ENCODE data around the gene CDH18.

CDH18 gene

DNA sequence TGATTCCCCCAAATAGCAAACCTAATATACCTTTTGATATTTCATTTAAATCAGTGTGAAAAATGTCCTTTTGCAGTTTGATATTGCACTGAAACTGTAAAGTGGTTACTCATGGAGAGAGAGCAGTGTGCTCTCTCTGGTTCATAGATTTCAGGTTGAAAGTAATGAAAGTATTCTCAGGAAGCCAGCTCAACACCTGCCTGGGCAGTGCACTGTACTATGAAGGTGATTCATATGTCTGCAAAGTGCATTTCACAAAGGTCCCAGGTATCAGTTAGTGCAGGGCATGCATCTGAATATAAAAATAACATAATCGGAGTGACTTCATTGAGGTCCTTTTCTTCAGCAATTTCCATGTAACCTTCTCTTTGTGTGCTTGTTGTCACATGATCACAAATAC is 274.3 kb downstream of the CDH18 start:
- no peak for DNase-seq

DNA sequence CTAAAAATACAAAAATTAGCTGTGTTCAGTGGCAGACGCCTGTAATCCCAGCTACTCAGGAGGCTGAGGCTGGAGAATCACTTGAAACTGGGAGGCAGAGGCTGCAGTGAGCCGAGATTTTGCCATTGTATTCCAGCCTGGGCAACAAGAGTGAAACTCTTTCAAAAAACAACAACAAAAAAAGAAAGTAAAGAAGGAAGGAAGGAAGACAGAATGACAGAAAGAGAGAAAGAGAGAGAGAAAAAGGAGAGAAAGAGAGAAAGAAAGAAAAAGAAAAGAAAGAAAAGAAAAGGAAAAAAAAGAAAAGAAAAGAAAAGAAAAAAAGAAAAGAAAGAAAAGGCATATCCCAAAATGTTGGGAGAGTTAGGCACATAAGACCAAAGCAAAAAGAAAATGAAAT is 278.6 kb downstream of the CDH18 start:
- DNase-seq: no peak

DNA sequence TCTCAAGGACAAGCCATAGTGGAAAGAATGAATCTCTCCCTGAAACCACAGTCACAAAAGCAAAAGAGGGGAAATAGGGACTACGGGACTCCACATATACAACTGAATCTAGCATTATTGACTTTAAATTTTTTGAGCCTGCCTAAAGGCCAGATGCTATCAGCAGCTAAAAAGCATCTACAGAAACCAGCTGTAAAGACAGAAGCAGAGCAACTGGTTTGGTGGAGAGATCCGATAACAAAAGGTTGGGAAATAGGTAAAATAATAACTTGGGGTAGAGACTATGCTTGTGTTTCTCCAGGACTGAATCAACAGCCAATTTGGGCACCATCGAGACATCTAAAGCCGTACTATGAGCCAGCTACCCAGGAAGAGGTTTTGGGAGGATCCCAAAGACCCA is 281.2 kb downstream of the CDH18 start:
- no peak for DNase-seq

DNA sequence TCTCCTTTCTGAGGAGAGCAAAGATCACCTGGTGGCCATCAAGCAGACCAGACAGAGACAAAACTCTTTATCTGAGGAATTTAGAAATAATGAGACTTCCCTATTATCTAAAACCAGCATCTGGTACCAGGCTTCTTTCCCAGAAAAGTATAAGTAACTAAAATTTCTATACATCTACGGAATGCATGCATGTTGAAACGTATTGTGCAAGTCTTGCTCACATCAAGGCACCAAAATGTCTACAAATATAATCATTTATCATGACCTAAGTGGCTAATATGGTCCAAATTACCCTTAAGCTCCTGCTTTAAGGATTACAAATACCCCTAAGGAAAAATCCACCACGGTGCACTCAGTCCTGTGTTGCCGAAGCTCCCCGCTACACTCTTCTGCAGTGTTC is 286.3 kb downstream of the CDH18 start:
- no peak for DNase-seq

DNA sequence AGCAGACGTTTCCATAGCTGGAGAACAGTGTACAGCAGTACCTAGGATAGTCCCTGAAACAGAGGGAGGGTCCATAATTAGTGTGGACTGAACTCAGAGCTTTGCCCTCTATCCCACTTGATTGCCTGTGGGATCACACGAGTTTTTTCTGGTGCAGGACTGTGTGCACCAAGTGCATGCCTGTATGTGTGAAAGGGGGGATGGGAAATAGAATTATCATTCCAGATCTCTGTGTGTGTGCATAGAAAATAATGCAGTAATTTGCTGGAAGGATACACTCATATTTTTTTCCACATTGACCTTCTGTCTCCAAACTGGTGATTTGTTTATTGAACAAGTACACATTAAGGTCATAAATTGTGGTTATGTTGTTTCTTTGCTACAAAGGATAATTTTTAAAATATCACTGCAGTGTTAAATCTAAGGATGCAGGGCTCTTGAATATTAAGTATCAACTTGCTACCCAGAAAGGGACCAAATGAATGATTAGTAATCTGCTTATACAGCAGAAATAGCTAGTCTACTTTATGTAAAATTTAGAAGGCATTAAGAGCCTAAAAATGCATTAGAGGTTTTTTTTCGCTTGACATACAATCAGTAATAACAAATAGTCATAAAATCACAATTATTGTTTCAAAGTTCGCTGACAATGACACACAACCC is 292.9 kb downstream of the CDH18 start:
- no peak for DNase-seq

DNA sequence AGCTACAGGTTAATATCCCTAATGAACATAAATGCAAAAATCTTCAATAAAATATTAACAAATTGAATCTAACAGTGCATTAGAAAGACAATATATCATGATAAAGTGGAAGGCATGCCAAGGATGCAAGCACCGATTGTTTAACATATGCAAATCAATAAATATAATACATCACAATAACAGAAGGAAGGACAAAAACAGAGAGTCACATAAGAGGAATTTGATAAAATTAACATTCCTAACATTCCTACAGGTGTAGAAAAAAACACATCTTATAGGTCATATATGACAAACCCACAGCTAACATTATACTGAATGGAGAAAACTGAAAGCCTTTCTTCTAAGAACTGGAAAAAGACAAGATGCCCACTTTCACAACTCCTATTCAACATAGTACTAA is 297.0 kb downstream of the CDH18 start:
- DNase-seq: no peak

DNA sequence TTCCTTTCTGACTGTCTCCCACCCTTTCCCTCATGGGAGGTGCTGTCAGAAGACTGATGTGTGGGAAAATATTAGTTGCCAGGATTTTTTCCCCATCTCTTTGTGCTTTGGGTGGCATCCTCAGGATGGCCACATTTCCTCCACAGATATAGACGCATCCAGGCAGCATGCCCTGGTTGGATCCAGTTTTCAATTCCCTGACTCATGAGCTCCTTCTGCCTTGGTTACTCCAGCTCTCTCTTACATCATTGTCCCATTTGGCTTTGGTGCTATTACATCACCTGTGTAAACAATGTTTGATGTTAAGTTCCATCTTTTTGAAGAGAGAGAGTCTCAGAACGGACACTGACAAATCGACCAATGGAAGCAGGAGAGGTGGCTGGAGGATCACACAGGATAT is 302.5 kb downstream of the CDH18 start:
- DNase-seq: no peak

DNA sequence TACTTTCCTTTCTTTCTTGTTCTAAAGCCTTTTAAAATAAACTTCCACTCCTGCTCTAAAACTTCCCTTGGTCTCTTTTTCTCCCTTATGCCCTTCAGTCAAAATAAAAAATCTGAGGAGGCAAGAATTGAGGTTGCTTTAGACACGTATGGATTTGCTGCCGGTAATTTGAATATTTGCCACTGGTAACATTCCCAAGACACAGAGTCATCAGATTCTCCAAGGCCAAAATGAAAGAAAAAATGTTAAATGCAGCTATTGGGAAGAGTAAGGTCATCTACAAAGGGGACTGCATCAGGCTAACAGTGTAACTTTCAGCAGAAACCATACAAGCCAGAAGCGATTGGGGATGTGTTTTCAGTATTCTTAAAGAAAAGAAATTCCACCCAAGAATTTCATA is 311.1 kb downstream of the CDH18 start:
- DNase-seq: no peak

DNA sequence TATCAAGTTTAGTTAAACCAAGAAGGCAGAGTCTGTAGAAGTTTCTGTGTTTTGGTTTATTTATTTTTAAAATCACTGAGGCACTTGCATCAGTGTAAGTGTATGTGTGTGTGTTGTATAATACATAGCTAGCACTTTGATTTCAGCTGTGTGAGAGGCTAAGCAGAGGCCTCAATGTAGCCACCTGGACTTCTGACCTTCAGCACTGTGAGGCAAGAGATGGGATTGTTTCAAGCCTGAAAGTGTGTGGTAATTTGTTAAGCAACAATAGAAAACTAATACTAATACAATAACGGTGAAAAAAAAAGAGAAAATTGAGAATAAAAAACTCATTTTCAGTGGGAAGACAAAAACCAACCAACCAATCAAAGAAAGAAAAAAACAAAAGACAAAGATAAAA is 327.3 kb downstream of the CDH18 start:
- DNase-seq: no peak

DNA sequence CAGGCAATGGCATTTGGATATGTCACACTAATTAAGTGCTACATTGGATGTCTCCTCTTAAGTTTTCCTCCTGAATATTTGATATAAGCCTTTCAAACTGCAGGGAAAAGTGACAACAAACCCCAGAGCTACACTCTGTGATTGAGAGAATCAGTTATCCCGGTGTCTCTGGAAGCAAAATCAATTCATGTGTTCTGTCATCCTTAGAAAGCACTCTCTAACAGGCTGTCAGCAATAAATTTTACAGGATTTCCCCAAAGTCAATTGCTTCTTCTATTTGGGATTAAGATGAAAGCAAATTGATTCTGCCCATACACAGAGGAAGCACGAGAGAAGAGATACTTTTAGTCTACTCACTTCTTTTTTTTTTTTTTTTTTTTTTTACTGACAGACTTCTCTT is 332.4 kb downstream of the CDH18 start:
- no peak for DNase-seq

DNA sequence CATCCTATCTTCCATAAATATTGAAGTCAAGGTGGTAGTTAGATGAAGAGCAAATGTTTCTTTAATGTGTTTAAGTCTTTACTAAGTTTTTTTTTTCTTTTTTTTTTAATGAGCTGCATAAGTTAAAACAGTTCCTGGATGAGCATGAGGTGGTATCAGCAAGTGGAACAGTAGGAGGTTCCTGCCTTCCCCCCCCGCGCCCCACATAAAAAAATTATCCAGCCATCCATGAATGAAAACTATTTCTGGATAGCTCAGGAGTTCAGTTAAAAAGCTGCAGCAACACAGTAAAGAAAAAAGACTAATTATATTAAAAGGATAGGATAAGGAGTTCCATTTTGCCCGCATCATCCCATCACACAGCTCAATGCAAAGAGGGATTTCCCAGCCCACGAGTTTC is 349.5 kb downstream of the CDH18 start:
- DNase-seq: no peak

DNA sequence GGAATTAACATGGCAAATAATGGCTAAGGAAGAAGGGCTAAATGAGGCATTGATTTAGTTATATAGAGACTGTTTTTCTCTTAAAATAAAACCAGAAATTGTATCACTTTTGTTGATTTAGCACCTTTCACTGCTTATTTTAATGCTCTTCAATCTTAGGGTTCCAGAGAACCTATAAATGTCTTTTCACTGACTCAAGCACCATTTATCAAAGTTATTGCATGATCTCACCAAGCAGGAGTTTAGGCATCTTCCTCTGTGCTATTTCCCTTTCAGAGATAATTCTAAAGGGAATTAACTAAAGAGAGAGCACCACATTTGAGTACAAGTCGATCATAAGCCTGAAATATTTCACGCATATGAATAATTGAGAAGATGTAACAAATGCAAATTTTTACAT is 357.1 kb downstream of the CDH18 start:
- DNase-seq: no peak

DNA sequence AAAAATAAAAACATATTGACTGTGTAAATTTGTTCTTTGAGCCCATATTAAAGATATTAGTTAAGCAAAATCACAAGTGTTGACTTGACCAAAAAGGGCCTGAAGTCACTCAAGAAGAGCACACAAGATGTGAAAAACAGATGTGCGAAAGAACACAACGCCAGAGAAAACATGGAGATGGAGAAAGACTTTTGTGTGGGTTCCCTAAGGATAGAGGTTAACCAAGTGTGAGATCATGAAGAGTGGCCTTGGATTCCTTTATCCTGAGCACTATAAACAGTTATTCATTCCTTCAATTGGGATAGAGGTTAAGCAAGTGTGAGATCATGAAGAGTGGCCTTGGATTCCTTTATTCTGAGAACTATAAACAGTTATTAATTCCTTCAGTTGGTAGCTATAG is 361.8 kb downstream of the CDH18 start:
- no peak for DNase-seq

DNA sequence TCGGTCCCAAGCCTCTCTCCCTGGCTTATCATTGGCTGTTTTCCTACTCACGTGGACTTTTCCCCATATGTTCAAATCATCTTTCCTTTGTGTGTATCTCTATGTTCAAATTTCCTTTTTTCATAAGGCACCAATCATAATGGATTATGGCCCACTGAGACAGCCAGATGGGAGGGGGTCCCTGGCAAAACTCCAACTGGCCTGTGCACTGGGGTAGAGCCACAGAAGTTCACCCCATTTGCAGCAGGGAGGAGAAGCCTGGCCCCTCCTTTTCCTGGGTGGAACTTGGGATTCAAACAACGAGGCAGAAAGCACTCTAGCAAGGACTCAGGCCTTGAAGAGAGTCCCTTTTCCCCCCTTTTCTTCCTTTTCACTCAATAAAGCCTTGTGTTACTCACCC is 362.4 kb downstream of the CDH18 start:
- DNase-seq: no peak

DNA sequence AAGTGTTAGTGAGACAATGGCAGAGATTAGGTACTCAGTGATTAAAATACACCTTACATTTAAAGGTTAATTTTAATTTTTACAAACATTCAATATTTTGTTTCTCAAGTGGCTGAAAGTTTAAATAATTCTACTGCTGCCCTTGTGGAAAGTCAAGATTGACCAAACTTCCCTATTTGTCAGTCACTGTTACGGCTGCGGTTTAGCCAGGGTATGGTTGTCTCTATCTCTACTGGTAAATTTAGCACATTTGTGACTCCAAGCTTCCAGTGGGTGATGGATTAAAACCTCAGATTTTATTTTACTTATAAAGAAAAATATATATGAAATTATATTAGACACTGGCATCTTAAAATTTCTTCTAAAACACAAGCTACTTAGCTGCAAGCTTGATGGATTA is 368.4 kb downstream of the CDH18 start:
- no peak for DNase-seq

DNA sequence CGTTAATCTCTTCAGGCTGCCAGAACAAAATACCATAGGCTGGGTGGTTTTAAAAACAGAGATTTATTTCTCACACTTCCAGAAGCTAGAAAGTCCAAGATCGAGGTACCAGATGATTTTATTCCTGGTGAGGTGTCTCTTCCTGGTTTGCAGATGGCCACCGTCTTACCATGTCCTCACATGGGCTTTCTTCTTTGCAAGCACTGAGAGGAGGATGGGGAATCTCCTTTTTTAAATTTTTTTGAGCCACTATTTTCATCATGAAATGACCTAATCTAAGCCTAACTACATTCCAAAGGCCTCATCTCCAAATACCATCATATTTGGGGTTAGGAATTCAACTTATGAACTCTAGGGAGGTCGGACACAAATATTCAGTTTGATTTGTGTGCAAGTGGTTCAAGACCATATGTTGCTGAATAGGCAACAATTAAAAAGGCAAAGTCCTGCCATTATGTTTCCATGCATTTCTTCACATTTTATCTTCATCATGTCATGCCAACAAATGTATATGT is 371.2 kb downstream of the CDH18 start:
- DNase-seq: no peak

DNA sequence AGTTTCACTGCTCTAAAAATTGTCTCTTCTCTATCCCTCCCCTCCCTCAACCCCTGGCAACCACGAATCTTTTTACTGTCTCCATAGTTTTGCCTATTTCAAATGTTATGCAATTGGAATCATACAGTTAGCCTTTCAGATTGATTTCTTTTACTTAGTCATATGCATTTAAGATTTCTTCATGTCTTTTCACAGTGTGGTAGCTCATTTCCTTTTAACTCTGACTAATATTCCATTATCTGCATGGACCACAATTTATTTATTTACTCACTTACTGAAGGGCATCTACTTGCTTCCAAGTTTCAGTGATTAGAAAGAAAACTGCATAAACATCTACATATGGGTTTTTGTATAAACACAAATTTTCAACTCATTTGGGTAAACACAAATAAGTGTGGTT is 372.3 kb downstream of the CDH18 start:
- DNase-seq: no peak

DNA sequence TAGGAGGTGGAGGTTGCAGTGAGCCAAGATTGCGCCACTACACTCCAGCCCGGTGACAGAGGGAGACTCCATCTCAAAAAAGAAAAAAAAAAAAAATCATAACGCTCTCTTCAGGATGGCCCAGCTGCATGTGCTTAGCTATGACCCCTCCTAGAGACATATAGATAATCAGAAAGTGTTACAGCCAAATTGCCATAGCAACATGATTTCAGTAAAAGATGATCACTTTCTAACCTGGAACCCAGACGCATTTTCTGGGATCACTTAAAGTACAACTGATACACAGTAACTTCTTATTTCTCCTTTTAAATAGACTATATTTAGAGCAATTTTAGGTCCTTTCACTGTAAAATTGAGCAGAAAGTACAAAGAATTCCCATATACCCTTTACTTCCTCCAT is 372.9 kb downstream of the CDH18 start:
- no peak for DNase-seq

DNA sequence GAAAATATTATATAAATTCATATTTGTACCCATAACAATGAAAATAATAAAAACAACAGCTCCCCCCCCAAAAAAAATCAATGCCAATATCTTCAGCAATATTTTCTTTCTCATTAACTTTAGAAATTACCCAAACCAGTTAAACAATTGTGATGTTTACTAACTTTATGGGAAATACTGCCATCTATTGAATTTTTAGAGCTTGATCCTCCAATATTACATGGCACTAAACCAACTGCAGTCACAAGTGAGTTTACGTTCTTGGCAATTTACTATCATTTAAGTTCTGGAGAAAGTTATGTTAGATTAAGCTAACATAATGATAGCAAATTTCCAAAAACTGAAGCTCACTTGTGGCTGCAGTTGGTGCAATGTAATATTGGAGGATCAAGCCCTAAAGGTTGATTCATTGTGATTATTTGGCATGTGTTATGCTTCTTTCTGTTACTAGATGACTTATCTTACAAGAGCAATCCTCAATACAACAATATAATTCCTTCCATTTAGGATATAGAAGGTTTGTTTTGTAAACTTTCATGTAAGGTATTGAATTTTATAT is 379.5 kb downstream of the CDH18 start:
- DNase-seq: no peak

DNA sequence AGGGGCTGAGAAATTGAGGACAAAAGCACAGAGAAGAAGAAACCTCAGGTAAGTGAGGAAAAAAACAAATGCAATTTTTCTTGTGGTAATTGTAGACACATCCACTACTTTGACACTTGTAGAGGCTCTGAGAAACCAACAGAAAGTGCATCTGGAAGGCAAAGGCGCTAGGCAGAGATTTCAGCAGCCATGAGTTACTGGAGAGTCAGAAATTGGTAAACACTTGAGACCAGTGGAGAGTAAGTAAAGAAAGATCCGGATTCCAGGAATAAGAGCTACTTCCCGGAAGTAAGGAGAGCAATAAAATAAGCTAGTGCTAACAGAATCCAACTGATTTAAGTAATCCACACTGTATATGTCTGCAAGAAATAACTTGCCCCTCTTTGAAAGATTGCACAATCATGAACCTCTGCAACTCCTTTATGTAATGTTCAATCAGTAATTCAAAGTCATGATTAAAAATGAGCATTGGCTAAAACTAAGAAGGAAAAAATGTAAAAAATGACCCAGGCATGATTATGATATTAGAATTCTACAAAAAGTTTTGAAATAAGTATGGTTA is 382.1 kb downstream of the CDH18 start:
- DNase-seq: no peak

DNA sequence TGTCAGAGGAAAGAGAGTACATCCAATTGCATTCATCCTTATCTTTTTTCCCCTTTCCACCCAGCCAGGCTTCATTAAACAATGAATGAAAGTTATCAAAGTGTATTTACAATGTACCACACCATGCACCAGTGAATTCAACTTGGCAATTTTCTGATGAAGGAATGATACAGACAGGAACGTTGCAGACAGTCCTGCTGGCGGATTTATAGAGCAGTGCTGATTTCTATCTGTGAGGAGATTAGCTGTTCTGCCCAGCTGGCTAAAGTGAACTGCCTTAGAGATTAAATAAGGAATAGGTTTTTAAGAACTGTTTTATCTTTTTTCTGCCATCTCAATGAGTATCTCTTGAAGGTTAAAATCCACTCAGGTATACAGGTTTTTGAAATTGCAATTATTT is 403.9 kb downstream of the CDH18 start:
- no peak for DNase-seq

DNA sequence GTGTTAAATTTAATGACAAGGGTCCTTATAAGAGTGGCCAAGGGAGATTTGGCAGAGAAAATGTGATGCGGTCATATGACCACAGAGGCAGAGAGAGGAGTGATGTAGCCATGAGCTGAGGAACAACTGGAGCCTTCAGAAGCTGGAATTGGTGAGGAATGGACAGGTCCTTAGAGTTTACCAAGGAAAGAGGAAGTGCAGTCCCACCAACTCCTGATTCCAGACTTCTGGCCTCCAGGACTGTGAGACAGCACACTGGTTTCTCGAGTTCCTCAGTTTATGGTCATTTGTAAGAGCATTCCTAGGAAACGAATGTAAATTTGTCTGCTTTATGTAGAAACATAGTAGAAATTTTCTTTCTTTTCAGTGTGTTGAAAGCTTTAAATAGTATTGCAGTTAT is 410.1 kb downstream of the CDH18 start:
- DNase-seq: no peak

DNA sequence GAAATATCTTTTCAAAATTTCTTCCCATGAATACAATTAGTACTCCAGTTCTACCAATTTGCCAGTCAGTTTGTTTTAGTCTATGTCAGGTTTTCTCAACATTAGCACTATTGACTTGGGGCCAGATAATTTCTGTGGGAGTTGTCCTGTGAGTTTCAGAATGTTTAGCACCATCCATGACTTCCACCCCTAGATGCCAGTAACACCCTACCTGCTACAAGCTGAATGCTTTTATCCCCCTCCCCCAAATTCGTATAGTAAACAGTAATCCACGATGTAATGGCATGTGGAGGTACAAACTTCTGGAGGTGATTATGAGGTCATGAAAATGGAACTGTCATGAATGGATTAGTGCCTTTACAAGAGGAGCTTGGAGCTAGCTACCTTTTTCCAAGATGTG is 420.0 kb downstream of the CDH18 start:
- no peak for DNase-seq

DNA sequence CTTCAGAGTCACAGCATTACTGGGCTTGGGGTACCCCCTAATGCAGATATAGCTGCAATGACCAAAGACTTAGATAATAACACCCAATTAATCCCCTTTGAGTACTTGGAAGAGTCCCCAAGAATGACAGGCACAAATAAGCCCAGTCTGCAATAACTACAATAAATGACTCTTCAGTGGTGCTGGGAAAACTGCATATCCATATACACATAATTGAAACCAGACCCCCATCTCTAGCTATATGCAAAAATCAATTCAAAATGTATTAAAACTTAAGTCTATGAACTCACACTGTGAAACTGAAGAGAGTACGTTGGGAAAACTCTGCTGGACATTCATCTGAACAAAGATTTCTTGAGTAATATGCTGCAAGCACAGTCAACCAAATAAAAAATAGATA is 422.5 kb downstream of the CDH18 start:
- DNase-seq: no peak

DNA sequence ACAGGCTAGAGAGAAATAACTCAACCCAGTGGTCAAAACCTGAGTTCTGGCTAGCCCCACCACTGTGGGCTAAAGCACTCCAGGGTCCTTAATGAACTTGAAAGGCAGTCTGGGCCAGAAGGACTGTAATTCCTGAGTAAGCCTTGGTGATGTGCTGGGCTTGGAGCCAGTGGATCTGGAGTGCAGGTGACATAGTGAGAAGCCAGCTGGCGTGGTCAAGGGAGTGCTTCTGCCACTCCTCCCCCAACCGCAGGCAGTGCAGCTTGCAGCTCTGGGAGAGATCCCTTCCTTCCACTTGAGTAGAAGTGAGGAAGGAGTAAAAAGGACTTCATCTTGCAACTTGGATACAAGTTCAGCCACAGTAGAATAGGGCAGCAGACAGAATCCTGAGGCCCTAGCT is 424.0 kb downstream of the CDH18 start:
- no peak for DNase-seq
